H1 (cell line): ENCODE results near the gene TBC1D9. TPM values are rescaled to one million over a fixed set of nuclear protein-coding genes. Genes with fewer than 3 reads are reported as not detected.

Source experiments
- ASH2L ChIP-seq: fragments of 200-600, 300-600 bp; sonication (generic); IDR thresholded peaks from one replicate; pipeline ENCODE4 v1.7.1; 2017; ENCODE audit warnings: low read length
- BRCA1 ChIP-seq: IDR thresholded peaks from 2 replicates; pipeline ENCODE4 v1.6.1; 2012; ENCODE audit warnings: low read depth, low read length, improper control_type of control experiment
- CBX5 ChIP-seq: fragments of 300-800, 300-1000 bp; sonication (generic); IDR thresholded peaks from 2 replicates; pipeline ENCODE4 v1.7.1; 2016; ENCODE audit warnings: antibody characterized with exemption, low read length, low read depth
- CTBP2 ChIP-seq: IDR thresholded peaks from 2 replicates; pipeline ENCODE4 v1.7.0; 2011; ENCODE audit warnings: borderline replicate concordance, mild to moderate bottlenecking, moderate library complexity, mixed read lengths, low read length; ENCODE audit not compliant: insufficient read depth, insufficient read length
- FOSL1 ChIP-seq: IDR thresholded peaks from 2 replicates; pipeline ENCODE4 v1.6.1; 2011; ENCODE audit warnings: mild to moderate bottlenecking, low read depth, low read length, moderate library complexity; ENCODE audit not compliant: insufficient read depth
- JUN ChIP-seq: IDR thresholded peaks from 2 replicates; pipeline ENCODE4 v1.6.1; 2011; ENCODE audit warnings: low read depth, mild to moderate bottlenecking, improper control_type of control experiment, low read length
- KDM4A ChIP-seq: IDR thresholded peaks from one replicate; pipeline ENCODE4 v1.7.1; 2012; ENCODE audit warnings: low read depth, mild to moderate bottlenecking, moderate library complexity, low read length, inconsistent platforms; ENCODE audit not compliant: severe bottlenecking
- KDM5A ChIP-seq: fragments of 200-600 bp; IDR thresholded peaks from 2 replicates; pipeline ENCODE4 v1.7.1; 2012; ENCODE audit warnings: mild to moderate bottlenecking, low read length, inconsistent platforms, mixed read lengths
- MAX ChIP-seq: IDR thresholded peaks from 2 replicates; pipeline ENCODE4 v1.6.1; 2012; ENCODE audit warnings: inconsistent platforms
- NRF1 ChIP-seq: IDR thresholded peaks from 2 replicates; pipeline ENCODE4 v1.6.1; 2011; ENCODE audit warnings: mild to moderate bottlenecking, low read depth, low read length, improper control_type of control experiment
- RAD21 ChIP-seq, 2 experiments: IDR thresholded peaks in 1 of 2; conservative IDR thresholded peaks in 1 of 2; 2 replicates each; pipeline ENCODE4 v1.6.1; 2011; ENCODE audit warnings: low read depth in 2 of 2, low read length in 2 of 2, improper control_type of control experiment in 1 of 2, inconsistent platforms in 1 of 2, mild to moderate bottlenecking in 1 of 2, moderate library complexity in 1 of 2
- RBBP5 ChIP-seq: IDR thresholded peaks from 2 replicates; pipeline ENCODE4 v1.7.1; 2012; ENCODE audit warnings: low read depth, mild to moderate bottlenecking, inconsistent platforms, low read length, moderate library complexity, borderline replicate concordance
- RNF2 ChIP-seq: fragments of 200-900, 300-1000 bp; sonication (generic); IDR thresholded peaks from 2 replicates; pipeline ENCODE4 v1.7.1; 2016; ENCODE audit warnings: borderline replicate concordance, low read depth, mild to moderate bottlenecking, antibody characterized with exemption, low read length; ENCODE audit not compliant: poor library complexity, severe bottlenecking; ENCODE audit errors: missing control alignments
- SIX5 ChIP-seq: IDR thresholded peaks from 2 replicates; pipeline ENCODE4 v1.6.1; 2011; ENCODE audit warnings: mild to moderate bottlenecking, low read depth, low read length
- SP2 ChIP-seq: IDR thresholded peaks from 2 replicates; pipeline ENCODE4 v1.6.1; 2012; ENCODE audit warnings: mild to moderate bottlenecking, low read length, inconsistent platforms
- SP4 ChIP-seq: IDR thresholded peaks from 2 replicates; pipeline ENCODE4 v1.6.1; 2012; ENCODE audit warnings: low read length, inconsistent platforms
- TCF12 ChIP-seq: IDR thresholded peaks from 2 replicates; pipeline ENCODE4 v1.6.1; 2011; ENCODE audit warnings: low read depth, mild to moderate bottlenecking, low read length
- polyA plus RNA-seq, 7 experiments: library from polyadenylated mRNA; depleted of rRNA in 3 of 7; stranded (reverse) in 5 of 7; unstranded in 2 of 7; fragments of >200 nt in 5 of 7; fragments of 200-250 nt in 2 of 7; gene quantifications; 1 replicate in 5 of 7; 2 replicates in 1 of 7; 4 replicates in 1 of 7; pipeline versions ENCODE4 v1.2.1 to v1.2.3, GENCODE V29; 2011 to 2013; ENCODE audit warnings: missing spikeins in 2 of 7, mixed read lengths in 2 of 7
- total RNA-seq: library from RNA; stranded (reverse); fragmentation: NEBNext Ultra II Directional; extraction: Animal tissue kit (Norgen Biotek cat#: 25700); gene quantifications from 2 replicates; pipeline ENCODE4 v1.2.1, GENCODE V29; 2021
- TF ChIP-seq, protein P1 (sequence below), 3 experiments: IDR thresholded peaks; 1 replicate in 2 of 3; 2 replicates in 1 of 3; pipeline versions ENCODE4 v1.5.1 to v1.6.1; 2011; ENCODE audit warnings: low read length in 3 of 3, mild to moderate bottlenecking in 3 of 3, inconsistent platforms in 2 of 3, low read depth in 1 of 3, moderate library complexity in 1 of 3; ENCODE audit not compliant: insufficient read depth in 1 of 3; ENCODE audit errors: control extremely low read depth in 1 of 3
- TF ChIP-seq, protein P2 (sequence below): IDR thresholded peaks from 2 replicates; pipeline ENCODE4 v1.6.1; 2012; ENCODE audit warnings: inconsistent platforms

TBC1D9 gene
- total and polyA plus RNA-seq, 2 of the 8 experiments (the other 6 are each of a cell fraction or from before 2014, with no cell fraction given) = 0.94 to 1.0 TPM

DNA sequence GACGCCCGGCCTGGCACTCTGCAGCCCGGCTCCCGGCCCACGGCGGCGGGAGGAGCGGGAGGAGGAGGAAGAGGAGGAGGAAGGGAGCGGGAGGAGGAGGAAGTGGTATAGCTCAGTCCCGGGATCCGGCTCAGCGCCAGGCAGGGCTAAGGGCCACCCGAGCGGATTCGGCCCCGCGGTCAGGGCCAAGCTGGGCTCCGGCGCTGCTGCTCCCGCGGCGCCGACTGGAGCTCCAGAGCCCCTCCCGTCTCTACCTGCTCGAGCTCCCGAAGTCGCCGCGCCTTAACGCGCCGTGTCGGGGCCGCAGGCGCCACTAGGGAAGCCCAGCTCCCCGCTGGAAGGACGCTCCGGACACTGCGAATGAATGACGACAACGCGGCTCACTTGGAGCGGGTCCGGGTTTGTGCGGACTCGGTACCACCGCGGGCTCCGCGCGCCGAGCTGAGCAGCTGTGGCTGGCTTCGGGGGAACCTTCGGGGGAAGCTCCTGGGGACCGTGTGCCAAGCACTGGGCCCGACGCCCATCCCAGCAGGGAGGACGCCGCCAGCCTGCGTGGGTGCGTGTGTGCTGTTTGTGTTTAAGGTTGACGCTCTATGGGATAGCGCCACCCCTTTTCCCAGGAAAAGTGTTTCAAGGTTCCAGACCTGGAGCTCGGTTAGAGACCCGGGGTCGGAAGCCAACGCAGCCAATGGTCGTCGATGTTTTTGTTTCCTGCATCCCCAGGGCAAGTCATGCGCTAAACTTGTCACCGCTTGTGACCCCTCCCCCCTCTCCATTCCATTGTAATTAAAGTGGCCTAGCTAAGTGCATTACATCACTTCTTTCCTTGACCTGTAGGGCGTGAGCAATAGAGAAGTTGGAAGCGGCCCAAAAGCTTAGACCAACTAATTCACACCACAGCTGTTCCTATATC is at the start of gene TBC1D9 (continued):
- TF ChIP-seq, protein P1, sequence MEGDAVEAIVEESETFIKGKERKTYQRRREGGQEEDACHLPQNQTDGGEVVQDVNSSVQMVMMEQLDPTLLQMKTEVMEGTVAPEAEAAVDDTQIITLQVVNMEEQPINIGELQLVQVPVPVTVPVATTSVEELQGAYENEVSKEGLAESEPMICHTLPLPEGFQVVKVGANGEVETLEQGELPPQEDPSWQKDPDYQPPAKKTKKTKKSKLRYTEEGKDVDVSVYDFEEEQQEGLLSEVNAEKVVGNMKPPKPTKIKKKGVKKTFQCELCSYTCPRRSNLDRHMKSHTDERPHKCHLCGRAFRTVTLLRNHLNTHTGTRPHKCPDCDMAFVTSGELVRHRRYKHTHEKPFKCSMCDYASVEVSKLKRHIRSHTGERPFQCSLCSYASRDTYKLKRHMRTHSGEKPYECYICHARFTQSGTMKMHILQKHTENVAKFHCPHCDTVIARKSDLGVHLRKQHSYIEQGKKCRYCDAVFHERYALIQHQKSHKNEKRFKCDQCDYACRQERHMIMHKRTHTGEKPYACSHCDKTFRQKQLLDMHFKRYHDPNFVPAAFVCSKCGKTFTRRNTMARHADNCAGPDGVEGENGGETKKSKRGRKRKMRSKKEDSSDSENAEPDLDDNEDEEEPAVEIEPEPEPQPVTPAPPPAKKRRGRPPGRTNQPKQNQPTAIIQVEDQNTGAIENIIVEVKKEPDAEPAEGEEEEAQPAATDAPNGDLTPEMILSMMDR (IDR thresholded peaks at IDR 0.05; ENCODE audit: control extremely low read depth in 1 of 3, insufficient read depth in 1 of 3, low read depth in 1 of 3, low read length in 3 of 3) = peak in 1 of 3 experiments; percentile 16; a peak in 1 of 4 replicates
- TF ChIP-seq JUN = peak; percentile 28; the same call in 1 of the 2 replicates
- no peak; a peak in 1 of 4 replicates for TF ChIP-seq RAD21 (IDR thresholded peaks at IDR 0.05 in 1 of 2, conservative IDR thresholded peaks at IDR 0.05 in 1 of 2; ENCODE audit: low read depth in 2 of 2, low read length in 2 of 2)
- TF ChIP-seq SP4 = no peak; the same call in 1 of the 2 replicates
- no peak for TF ChIP-seq TCF12
- no peak for TF ChIP-seq KDM5A
- no peak for TF ChIP-seq NRF1
- TF ChIP-seq SP2 = no peak
- TF ChIP-seq, protein P2, sequence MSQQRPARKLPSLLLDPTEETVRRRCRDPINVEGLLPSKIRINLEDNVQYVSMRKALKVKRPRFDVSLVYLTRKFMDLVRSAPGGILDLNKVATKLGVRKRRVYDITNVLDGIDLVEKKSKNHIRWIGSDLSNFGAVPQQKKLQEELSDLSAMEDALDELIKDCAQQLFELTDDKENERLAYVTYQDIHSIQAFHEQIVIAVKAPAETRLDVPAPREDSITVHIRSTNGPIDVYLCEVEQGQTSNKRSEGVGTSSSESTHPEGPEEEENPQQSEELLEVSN = peak; percentile 53; the same call in 1 of the 2 replicates
- TF ChIP-seq RNF2 = no peak
- peak; percentile 88 for TF ChIP-seq MAX
- TF ChIP-seq FOSL1 = no peak
- peak; percentile 92 for TF ChIP-seq KDM4A
- TF ChIP-seq RBBP5 = no peak; the same call in 1 of the 2 replicates
- no peak for TF ChIP-seq SIX5
- TF ChIP-seq CBX5 = no peak
- TF ChIP-seq BRCA1 = no peak
- no peak for TF ChIP-seq CTBP2
- TF ChIP-seq ASH2L = peak; percentile 77
